BLaER1 (cell line): Measurements from ENCODE around the gene BRPF1.

Experiments
- H3K27ac ChIP-seq: shearing (Covaris generic); formaldehyde crosslinking; 2 replicates; pipeline ENCODE4 v1.8.1; 2022
- H3K27me3 ChIP-seq: shearing (Covaris generic); formaldehyde crosslinking; 2 replicates; pipeline ENCODE4 v1.8.1; 2022
- H3K36me3 ChIP-seq: shearing (Covaris generic); formaldehyde crosslinking; 2 replicates; pipeline ENCODE4 v1.8.1; 2022
- H3K4me1 ChIP-seq: shearing (Covaris generic); formaldehyde crosslinking; 2 replicates; pipeline ENCODE4 v1.8.1; 2022
- H3K4me2 ChIP-seq: shearing (Covaris generic); formaldehyde crosslinking; 2 replicates; pipeline ENCODE4 v1.8.1; 2022
- H3K4me3 ChIP-seq: shearing (Covaris generic); formaldehyde crosslinking; 2 replicates; pipeline ENCODE4 v1.8.1; 2022
- H3K9ac ChIP-seq: shearing (Covaris generic); formaldehyde crosslinking; 2 replicates; pipeline ENCODE4 v1.8.1; 2022
- H3K9me3 ChIP-seq: shearing (Covaris generic); formaldehyde crosslinking; 2 replicates; pipeline ENCODE4 v1.8.1; 2022
- H4K20me1 ChIP-seq: shearing (Covaris generic); formaldehyde crosslinking; 2 replicates; pipeline ENCODE4 v1.8.1; 2022
- Cebpa-rat ChIP-seq: shearing (Covaris generic); IDR thresholded peaks from 2 replicates; pipeline ENCODE4 v1.8.1; 2022

The BRPF1 gene

DNA sequence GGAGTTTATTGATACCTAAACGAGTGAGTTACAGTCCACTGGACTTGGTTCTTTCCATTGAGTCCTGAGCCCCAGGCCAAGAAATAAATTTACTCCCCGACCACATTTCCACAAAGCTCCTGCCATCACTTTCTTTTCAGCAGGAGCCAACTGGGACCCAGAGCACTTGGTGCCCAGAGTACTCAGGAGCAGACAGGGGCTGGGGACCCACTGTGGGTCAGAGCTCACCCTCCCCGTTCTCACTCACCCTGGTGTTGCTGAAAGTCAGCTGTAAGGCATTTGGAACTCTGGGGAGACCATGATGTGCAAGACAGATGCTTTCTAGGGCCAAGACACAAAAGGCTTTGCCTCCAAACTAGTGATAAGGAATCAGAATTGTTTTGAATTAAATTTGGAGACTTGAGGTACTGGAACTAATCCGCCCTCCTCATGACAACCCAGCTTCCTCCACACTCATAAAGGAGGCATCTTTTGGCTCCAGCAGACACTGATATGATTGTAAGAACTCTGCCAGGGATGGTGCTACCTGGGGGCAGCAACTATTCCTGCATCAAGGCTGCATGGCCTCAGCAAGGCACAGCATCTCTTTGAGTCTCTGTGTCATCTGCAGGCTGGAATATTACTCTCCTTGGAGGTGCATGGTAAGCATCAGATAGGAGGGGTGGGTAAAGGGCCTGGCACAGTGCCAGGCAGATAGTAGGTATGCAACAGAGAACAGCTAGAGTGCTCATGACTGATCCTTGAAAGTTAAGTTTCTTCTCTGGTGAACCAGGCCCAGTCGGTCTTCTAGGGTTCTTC, 45.6 kb downstream of the BRPF1 start:
- Histone ChIP-seq H3K4me1 (peaks cover 46% of the 10 kb centered on the region), H3K9ac (no peak overlapping the region), H3K36me3 (no peaks in the 10 kb centered on the region), H4K20me1 (peaks cover 4% of the 10 kb centered on the region; the same call in 1 of the 2 replicates), H3K9me3 (no peaks in the 10 kb centered on the region), H3K4me3 (no peak overlapping the region), H3K27me3 (no peaks in the 10 kb centered on the region), H3K27ac (no peak overlapping the region), H3K4me2 (peak overlapping the region; percentile 89; the same call in 1 of the 2 replicates)
- TF ChIP-seq Cebpa-rat, result no peak

DNA sequence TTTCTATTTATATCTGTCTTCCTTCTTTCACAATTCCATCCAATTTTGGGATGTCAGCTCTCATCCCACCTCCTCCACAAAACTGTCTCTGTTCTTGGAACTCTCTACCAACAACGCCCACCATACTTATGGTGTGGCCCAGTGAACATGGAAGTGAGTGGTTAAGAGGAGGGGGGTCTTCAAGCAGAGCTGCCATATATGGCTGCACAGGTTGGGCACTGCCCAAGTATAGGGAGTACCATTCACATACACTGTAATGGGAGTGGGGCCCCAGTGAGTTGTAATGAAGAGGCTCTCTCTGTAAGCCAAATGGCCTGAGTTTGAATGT, 46.1 kb downstream of the BRPF1 start:
- H3K4me2 ChIP-seq, result peak overlapping the region; percentile 89; the same call in 1 of the 2 replicates
- H4K20me1 ChIP-seq, result peaks cover 4% of the 10 kb centered on the region; the same call in 1 of the 2 replicates
- no peaks in the 10 kb centered on the region for H3K27me3 ChIP-seq
- H3K9ac ChIP-seq, result no peak overlapping the region
- no peak overlapping the region for H3K4me3 ChIP-seq
- H3K27ac ChIP-seq, result no peak overlapping the region
- TF ChIP-seq Cebpa-rat, result no peak
- no peaks in the 10 kb centered on the region for H3K9me3 ChIP-seq
- no peaks in the 10 kb centered on the region for H3K36me3 ChIP-seq
- peaks cover 51% of the 10 kb centered on the region for H3K4me1 ChIP-seq

DNA sequence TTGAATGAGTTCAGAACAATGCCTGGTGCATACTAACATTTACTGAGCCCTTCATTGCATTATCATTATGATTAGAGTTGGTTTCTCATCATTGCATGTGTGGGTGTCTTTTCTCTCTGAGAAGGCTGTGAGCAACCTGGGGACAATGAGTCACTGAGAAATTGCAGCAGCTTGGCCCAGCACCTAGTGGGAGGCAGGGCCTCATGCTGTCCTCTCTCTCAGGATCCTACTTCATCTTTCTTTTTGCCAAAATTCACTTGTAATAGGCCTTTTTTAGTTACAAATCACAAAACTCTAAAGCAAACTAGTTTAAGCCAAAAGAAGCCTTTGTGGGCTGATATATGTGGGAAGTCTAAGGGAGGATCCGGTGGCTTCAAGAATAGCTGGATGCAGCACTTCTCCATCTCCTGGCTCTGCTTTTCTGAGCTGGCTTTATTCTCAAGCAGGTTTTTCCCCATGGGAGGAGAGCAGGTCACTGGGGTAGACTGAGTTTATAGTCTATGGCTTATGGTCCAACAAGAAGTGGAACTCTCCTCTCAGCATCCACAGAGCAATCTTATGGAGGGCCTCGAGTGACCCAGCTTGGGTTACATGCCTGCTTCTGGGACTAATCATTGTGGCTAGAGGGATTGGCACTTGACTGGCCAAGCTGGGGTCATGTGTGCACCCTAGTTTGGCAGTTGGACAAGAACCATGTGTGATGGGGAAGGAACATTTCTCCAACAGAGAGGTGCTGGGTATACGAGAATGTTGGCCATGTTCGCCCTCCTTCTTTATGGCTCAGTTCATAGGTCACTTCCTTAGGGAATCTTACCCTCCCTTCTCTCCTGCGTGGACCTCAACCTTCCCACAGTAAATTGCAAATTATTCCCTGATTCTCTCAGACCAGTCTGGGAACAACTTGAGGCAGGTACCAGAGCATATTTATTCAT, 46.9 kb downstream of the BRPF1 start:
- Histone ChIP-seq H3K27me3 (no peaks in the 10 kb centered on the region), H3K27ac (no peak overlapping the region), H3K4me2 (peak overlapping the region; percentile 89), H4K20me1 (peaks cover 4% of the 10 kb centered on the region; the same call in 1 of the 2 replicates), H3K4me3 (no peak overlapping the region), H3K9ac (no peak overlapping the region), H3K36me3 (no peaks in the 10 kb centered on the region), H3K9me3 (no peaks in the 10 kb centered on the region), H3K4me1 (peaks cover 55% of the 10 kb centered on the region)
- no peak for TF ChIP-seq Cebpa-rat

DNA sequence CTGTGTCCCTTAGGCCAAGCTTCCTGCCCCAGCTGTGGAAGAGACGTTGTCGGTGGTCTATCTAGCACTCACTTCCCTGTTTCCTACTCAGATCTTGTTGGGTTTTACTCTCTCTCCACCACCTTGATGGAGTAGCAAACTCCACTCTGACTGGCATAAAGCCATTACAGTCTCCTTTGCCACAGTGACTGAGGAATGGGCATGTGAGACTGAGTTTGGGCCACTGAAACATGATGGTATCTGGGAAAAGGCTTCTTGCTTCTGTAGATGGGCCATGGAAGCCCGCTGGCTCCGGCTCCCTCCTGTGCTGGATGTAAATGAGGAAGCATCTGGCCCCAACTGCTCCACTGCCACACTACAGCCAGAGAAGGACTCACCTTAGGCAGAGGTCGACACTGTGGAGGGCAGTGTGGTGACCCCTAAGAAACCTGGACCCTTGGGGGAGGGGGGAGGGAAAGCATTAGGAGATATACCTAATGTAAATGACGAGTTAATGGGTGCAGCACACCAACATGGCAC, 47.6 kb downstream of the BRPF1 start:
- TF ChIP-seq Cebpa-rat, result no peak
- peaks cover 7% of the 10 kb centered on the region for H3K36me3 ChIP-seq
- H3K27ac ChIP-seq, result peak overlapping the region; percentile 82; the same call in 1 of the 2 replicates
- no peaks in the 10 kb centered on the region for H3K27me3 ChIP-seq
- H3K9ac ChIP-seq, result peak overlapping the region; percentile 68; the same call in 1 of the 2 replicates
- no peaks in the 10 kb centered on the region for H3K9me3 ChIP-seq
- peak overlapping the region; percentile 48; the same call in 1 of the 2 replicates for H3K4me3 ChIP-seq
- peak overlapping the region; percentile 89 for H3K4me2 ChIP-seq
- H3K4me1 ChIP-seq, result peaks cover 55% of the 10 kb centered on the region
- peaks cover 4% of the 10 kb centered on the region; the same call in 1 of the 2 replicates for H4K20me1 ChIP-seq

DNA sequence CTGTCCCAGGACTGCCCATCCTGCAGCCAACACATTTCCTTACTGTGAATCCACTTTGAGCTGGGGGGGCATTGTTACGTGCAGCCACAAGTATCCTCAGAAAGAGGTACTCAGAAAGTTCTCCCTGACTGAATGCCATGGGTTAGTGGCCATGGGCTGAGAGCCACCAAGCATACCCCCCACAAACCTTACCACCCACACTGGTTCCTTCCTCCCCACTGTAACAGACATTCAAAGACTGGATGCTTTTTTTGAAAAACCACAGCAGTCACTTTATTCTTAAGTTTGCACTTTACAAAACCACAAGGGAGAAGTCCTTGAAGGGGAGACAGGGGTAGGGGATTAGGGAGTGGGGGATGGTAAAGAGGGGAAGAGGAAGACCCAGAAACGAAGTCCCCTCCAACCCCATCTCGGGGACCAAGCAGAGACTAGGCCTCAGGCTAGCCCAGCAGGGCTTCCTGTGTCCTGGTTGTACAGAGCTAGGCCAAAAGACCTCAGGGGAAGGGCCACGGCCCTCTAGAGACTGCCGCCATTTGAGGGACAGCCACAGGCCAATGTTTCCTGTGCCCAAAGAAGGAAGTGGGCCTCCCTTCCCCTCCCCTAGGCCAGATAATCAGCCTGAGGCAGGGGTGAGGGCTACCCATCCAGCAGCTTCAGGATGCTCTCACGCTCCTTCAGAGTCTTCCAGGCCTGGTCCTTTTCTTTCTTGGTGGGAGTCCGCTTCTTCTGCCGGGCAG, 48.4 kb downstream of the BRPF1 start:
- Histone ChIP-seq H3K27ac (peak overlapping the region; percentile 82), H3K9ac (peak overlapping the region; percentile 68), H3K27me3 (no peaks in the 10 kb centered on the region)

DNA sequence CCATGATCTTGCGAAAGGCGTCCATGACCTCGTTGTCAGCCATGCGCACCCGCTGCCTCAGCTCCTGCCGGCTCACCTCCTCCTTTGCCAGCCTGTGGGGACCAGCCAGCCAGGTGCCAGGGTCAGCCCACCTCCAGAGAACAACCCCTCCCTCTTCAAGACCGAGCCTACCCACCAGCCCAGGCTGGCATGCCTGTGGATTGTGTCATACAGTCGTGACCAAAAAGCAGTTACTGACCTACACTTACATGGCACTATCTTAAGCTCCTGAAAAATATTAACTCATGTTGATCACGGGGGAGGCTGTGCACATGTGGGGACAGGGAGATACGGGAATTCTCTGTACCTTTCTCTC, 48.9 kb downstream of the BRPF1 start:
- Histone ChIP-seq H3K4me2 (peak overlapping the region; percentile 89), H3K9me3 (no peaks in the 10 kb centered on the region), H4K20me1 (peaks cover 4% of the 10 kb centered on the region; the same call in 1 of the 2 replicates), H3K4me1 (peaks cover 55% of the 10 kb centered on the region), H3K27me3 (no peaks in the 10 kb centered on the region), H3K4me3 (peak overlapping the region; percentile 48), H3K27ac (peak overlapping the region; percentile 82), H3K9ac (peak overlapping the region; percentile 68), H3K36me3 (peaks cover 12% of the 10 kb centered on the region)
- TF ChIP-seq Cebpa-rat, result 0 out of 2 replicates have a peak, but pooled peaks have one; percentile 9

More for the DNA sequence above, 48.4 kb downstream of the BRPF1 start:
- H3K4me2 ChIP-seq, result peak overlapping the region; percentile 89
- peaks cover 8% of the 10 kb centered on the region for H3K36me3 ChIP-seq
- no peaks in the 10 kb centered on the region for H3K9me3 ChIP-seq
- H4K20me1 ChIP-seq, result peaks cover 4% of the 10 kb centered on the region; the same call in 1 of the 2 replicates
- peaks cover 55% of the 10 kb centered on the region for H3K4me1 ChIP-seq
- H3K4me3 ChIP-seq, result peak overlapping the region; percentile 48
- no peak for TF ChIP-seq Cebpa-rat

DNA sequence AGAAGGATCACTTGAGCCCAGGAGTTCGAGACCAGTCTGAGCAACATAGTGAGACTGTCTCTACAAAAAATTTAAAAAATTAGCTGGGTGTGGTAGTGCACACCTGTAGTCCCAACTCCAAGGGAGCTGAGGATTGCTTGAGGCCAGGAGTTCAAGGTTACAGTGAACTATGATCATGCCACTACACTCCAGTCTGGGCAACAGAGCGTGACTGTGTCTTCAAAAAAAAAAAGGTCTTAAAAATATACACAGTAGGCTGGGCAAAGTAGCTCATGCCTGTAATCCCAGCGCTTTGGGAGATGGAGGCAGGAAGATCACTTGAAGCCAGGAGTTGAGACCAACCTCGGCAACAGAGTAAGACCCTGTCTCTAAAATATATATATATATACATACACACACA, 49.4 kb downstream of the BRPF1 start:
- peak overlapping the region; percentile 48; the same call in 1 of the 2 replicates for H3K4me3 ChIP-seq
- H3K27ac ChIP-seq, result peak overlapping the region; percentile 82
- peaks cover 4% of the 10 kb centered on the region; the same call in 1 of the 2 replicates for H4K20me1 ChIP-seq
- H3K9me3 ChIP-seq, result no peaks in the 10 kb centered on the region
- H3K4me2 ChIP-seq, result peak overlapping the region; percentile 89
- peaks cover 60% of the 10 kb centered on the region for H3K4me1 ChIP-seq
- TF ChIP-seq Cebpa-rat, result no peak
- peaks cover 12% of the 10 kb centered on the region for H3K36me3 ChIP-seq
- H3K9ac ChIP-seq, result peak overlapping the region; percentile 68; the same call in 1 of the 2 replicates
- H3K27me3 ChIP-seq, result no peaks in the 10 kb centered on the region

DNA sequence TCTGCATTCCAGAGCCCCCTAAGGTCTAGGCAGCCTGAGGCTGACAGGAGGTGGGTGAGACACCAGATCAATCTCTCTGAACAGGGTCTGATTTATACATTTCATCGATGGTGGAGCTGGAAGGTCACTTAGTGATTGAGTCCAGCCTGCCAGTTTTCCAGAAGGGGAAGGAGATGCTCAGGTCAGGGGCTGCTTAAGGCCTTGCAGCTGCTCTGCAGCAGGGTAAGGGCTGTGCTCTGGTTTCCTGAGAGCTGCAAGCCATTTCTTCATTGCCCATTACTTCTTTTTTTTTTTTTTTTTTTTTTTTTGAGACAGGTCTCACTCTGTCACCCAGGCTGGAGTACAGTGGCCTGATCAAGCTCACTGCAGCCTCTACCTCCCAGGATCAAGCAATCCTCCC, 50.0 kb downstream of the BRPF1 start:
- peak overlapping the region; percentile 54; the same call in 1 of the 2 replicates for H3K9ac ChIP-seq
- peaks cover 62% of the 10 kb centered on the region for H3K4me1 ChIP-seq
- peaks cover 4% of the 10 kb centered on the region; the same call in 1 of the 2 replicates for H4K20me1 ChIP-seq
- H3K36me3 ChIP-seq, result peaks cover 15% of the 10 kb centered on the region
- peak overlapping the region; percentile 89 for H3K4me2 ChIP-seq
- H3K4me3 ChIP-seq, result 0 out of 2 replicates have a peak overlapping the region, but pooled peaks have one; percentile 12
- H3K9me3 ChIP-seq, result no peaks in the 10 kb centered on the region
- TF ChIP-seq Cebpa-rat, result no peak
- no peaks in the 10 kb centered on the region for H3K27me3 ChIP-seq
- H3K27ac ChIP-seq, result peak overlapping the region; percentile 82; the same call in 1 of the 2 replicates
